RCC 7860 (cell line): ENCODE measurements around the gene KDM6A.
"Not testable (repeated sequence)": the region's sequence is repeated elsewhere in the genome, so short reads cannot be mapped to it uniquely, and the experiment has no call there.

Source experiments
- DNase-seq: peaks from one replicate; pipeline ENCODE4 v3.0.0-alpha.2; 2015; ENCODE audit warnings: low spot score
- FAIRE-seq: peaks from 2 replicates; lab custom pipeline; 2012; peaks lifted over from hg19 to GRCh38; lab: Jason Lieb, UNC

KDM6A gene

GRCh38 chrX:45063319-45064095 is 190.5 kb downstream of the KDM6A start:
- FAIRE-seq (no peak), DNase-seq (no peak)

GRCh38 chrX:45068569-45068968 is 195.6 kb downstream of the KDM6A start:
- FAIRE-seq (no peak), DNase-seq (peak; percentile 5)

- FAIRE-seq (peak; percentile 74), DNase-seq (peak; percentile 32)
Observed at GRCh38 chrX:45070116-45071007, 197.4 kb downstream of the KDM6A start.

DNA sequence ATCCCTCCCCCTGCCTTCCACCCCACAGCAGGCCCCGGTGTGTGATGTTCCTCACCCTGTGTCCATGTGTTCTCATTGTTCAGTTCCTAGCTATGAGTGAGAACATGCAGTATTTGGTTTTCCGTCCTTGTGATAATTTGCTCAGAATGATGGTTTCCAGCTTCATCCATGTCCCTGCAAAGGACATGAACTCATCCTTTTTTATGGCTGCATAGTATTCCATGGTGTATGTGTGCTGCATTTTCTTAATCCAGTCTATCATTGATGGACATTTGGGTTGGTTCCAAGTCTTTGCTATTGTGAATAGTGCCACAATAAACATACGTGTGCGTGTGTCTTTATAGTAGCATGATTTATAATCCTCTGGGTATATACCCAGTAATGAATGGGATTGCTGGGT is 200.0 kb downstream of the KDM6A start:
- not testable (repeated sequence) for DNase-seq, FAIRE-seq

GRCh38 chrX:45077748-45078424 is 204.9 kb downstream of the KDM6A start:
- peak; percentile 43 for FAIRE-seq
- DNase-seq, result no peak

- FAIRE-seq, result no peak
- DNase-seq, result no peak
Observed at GRCh38 chrX:45083314-45083713, 210.3 kb downstream of the KDM6A start.

DNA sequence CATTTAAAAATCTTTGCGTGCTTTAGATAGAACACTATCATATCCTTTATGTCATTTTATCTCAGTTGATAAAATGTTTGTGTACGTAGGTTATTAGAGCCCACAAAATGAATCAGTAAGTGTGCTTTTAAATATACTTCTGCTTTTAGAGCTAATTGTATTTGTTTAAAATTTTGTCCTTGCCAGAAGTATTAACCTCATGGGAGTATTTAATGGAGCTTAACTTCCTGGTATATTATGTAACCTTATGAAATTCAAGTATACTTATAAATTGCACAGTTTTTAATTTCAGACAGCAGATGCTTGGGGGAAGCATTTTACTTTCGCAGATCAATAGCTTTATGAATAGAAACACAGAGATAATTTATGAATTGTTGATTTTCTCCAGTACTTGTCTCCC is 237.5 kb downstream of the KDM6A start:
- FAIRE-seq, result no peak
- DNase-seq, result no peak

- DNase-seq (no peak), FAIRE-seq (no peak)
Observed at GRCh38 chrX:45126158-45126557, 253.2 kb downstream of the KDM6A start.

DNA sequence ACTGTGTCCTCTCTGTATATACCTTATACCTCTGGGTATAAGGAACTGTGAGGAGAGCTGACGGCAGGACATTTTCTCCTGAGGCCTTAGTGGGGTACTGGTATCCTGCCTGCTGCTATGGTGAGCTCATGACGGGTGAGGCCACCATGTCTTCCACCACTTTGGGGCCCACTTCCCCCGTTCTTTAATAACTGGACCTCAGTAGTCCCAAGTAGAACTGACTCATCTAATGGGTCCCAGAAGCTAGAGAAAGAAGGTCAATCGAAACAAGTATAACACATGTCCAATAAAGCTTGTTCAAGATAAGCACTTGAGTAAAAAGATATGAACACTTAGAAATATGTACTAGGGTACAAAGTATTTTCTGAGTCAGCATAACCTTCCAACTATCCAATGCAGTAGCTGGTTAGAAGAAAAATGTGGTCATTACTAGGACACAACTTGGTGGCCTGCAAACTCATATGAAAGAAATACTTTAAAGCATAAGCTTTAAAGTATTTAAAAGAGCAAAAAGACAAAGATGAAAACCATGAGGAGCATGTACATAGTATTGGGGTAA is 256.0 kb downstream of the KDM6A start:
- FAIRE-seq (no peak), DNase-seq (no peak)

DNA sequence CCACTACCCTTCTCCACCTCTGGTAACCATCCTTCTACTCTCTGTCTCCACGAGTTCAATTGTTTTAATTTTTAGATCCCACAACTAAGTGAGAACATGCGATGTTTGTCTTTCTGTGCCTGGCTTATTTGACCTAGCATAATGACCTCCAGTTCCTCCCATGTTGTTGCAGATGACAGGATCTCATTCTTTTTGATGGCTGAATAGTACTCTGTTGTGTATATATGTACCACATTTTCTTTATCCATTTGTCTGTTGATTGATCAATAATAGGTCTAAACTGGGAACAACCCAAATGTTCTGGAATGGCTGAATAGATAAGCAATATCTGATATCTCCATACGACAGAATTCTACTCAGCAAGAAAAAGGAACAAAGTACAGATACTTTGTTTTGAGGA is 260.5 kb downstream of the KDM6A start:
- DNase-seq (no peak), FAIRE-seq (no peak)

GRCh38 chrX:45134315-45134731 is 261.3 kb downstream of the KDM6A start:
- FAIRE-seq (no peak), DNase-seq (no peak)

DNA sequence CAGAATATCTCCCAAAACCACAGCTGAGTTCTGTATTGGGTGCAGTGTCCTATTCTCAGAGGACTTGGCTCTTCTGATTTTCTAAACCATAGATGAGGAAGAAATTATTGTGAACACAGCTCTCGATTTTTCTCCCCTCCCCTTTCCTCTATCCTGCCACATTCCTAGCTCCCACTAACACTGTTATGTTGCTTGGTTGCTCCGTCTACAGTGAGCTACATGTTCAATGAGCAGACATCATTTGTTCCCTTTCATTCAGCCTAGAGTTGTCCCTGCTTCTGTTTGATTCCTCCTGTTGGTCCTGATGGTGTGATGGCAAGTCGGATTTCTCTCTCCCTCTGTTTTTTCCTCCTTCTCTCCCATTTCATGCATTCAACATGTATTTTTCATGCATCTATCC is 261.8 kb downstream of the KDM6A start:
- FAIRE-seq, result no peak
- no peak for DNase-seq

DNA sequence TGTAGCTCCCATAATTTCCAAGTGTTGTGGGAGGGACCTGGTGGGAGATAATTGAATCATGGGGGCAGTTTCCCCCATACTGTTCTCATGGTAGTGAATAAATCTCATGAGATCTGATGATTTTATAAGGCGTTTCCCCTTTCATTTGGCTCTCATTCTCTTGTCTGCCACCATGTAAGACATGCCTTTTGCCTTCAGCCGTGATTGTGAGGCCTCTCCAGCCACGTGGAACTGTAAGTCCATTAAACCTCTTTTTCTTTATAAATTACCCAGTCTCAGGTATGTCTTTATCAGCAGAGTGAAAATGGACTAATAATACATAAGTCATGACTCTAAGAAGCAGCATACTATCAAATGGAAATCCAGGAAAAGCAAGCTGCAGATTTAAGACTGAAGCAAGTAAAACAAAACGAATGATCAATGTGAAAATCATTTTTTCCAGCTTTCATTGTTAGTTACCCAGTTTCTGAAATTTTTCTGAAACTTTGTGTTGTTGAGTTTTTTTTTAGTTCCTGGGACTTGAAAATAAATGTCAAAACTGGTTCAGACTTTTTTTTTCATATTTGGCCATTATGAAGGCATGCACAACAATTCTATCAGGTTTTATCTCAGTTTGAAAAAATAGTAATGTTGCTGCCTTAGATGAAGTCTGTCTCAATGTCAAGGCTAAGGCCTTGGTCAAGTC is 262.5 kb downstream of the KDM6A start:
- not testable (repeated sequence) for DNase-seq, FAIRE-seq

- DNase-seq, result no peak
- no peak for FAIRE-seq
Observed at GRCh38 chrX:45137531-45137930, 264.5 kb downstream of the KDM6A start.

GRCh38 chrX:45138525-45138924 is 265.5 kb downstream of the KDM6A start:
- DNase-seq (no peak), FAIRE-seq (no peak)

GRCh38 chrX:45140812-45141211 is 267.8 kb downstream of the KDM6A start:
- no peak for FAIRE-seq
- no peak for DNase-seq

DNA sequence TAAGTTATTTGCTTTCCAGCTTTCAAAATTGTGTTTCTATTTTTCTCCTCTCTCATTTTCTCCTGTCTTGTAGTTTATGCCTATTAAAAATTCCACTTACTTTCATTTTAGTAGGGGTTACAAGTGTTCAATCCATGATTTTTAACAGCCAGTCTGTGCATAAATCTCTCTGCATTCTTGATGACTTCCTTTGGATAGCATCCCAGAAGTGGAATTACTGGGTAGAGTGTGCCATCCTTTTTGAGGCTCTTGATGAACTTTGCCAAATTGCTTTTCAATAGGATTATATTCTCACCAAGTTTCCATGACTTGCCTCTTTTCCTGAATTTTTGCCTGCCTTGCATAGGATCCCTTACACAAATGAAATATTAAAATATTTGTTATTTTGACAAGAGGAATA is 269.2 kb downstream of the KDM6A start:
- DNase-seq (no peak), FAIRE-seq (no peak)

DNA sequence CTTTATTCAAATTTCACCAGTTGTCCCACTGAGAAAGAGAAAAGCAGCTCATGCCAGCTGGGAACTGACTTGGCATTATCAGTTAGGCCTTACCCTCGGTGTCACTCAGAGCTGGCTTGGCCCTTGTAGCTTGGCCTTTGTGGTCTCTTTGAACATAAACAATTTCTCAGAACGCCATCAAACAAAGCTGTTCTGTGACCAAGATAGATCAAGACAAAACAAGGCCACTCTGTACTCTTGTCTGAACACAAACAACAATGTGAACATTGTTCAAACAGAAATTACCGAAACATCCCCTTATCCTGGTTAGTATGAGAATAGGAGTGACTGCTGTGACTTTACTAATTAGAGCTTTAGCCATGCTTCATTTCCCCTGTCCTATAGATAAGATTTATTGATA is 270.5 kb downstream of the KDM6A start:
- FAIRE-seq (no peak), DNase-seq (no peak)

DNA sequence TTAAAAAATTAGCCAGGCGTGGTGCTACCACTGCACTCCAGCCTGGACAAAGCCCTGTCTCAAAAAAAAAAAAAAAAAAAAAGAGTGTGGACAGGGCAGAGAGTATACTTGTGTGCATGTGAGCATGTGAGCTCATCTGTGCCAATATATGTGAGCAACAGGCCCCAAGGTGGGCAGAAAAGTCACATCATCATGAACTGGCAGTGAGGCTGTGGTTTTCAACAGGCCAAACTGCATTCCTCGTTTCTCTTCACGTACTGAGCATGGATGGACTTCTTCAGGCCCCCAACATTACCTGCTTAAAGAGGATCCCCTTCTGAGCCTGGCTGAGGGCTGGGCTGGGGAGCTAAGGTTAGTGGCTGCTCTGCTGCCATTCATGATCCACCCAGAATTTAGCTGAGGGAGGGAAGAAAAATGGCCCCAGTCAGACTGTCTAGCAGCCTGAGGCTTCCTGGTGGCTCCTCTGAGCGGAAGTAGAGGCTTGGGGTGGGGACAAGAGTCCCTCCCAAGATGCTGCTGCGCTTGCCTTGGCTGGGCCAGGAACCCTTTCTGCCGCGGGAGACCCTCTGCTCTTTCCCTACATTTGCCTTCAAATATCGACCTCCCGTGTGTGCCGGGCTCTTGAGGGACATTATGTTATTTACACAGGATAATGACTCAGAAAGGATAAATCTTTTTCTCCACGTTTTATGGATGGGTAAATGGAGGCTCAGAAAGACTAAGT is 272.7 kb downstream of the KDM6A start:
- no peak for DNase-seq
- FAIRE-seq, result no peak

DNA sequence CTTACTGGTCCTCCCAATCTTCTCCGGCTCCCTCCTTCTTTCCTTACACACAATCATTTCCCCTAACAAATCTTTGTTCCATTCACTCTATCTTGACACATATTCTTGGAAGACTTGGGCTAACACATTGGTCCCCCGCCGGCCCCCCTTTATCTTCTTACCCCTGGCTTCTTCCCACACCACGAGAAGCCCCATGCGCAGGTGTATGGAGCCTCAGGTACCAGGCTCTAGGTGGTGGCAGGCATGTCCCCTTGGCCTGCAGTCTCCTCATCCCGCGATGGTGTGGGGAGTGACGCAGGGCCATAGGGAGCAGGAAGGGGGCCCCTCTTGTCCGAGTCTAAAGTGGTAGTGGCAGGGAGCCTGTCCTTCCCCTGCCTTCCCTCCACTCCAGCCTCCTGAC is 277.8 kb downstream of the KDM6A start:
- no peak for FAIRE-seq

More for the DNA sequence above, 277.8 kb downstream of the KDM6A start:
- no peak for DNase-seq
